Uterus (tissue), 4 donors: Measurements from ENCODE around the gene CMKLR1. TPM values are rescaled to one million over a fixed set of nuclear protein-coding genes. Genes with fewer than 3 reads are reported as not detected.

Source experiments
- DNase-seq, 2 donors: peaks; one replicate each; pipeline ENCODE4 v3.0.0-alpha.2; 2019 to 2020
- H3K27ac ChIP-seq, 2 donors: fragments of 200-600 bp; sonication (generic); 1 replicate in 1 of 2; 2 replicates in 1 of 2; pipeline ENCODE4 v1.5.1; 2016 to 2018
- H3K27me3 ChIP-seq, 2 donors: fragments of 200-600 bp; sonication (generic); one replicate each; pipeline ENCODE4 v1.5.1; 2018 to 2019; ENCODE audit warnings: control low read depth in 1 of 2
- H3K36me3 ChIP-seq, 2 donors: fragments of 200-600 bp; sonication (generic); one replicate each; pipeline ENCODE4 v1.5.1; 2019; ENCODE audit warnings: control low read depth in 1 of 2
- H3K4me1 ChIP-seq, 2 donors: fragments of 200-600 bp; sonication (generic); one replicate each; pipeline ENCODE4 v1.5.1; 2018 to 2019; ENCODE audit warnings: control low read depth in 1 of 2
- H3K4me3 ChIP-seq, 2 donors: fragments of 200-600 bp; sonication (generic); 1 replicate in 1 of 2; 2 replicates in 1 of 2; pipeline ENCODE4 v1.5.1; 2018 to 2019; ENCODE audit warnings: mild to moderate bottlenecking in 1 of 2
- H3K9me3 ChIP-seq, 2 donors: fragments of 200-600 bp; sonication (generic); one replicate each; pipeline ENCODE4 v1.5.1; 2019; ENCODE audit warnings: control low read depth in 1 of 2
- CTCF ChIP-seq, 4 experiments: fragments of 200-600 bp in 2 of 4; fragments of 450-650 bp in 2 of 4; sonication (generic) in 2 of 4; IDR thresholded peaks; one replicate each; pipeline ENCODE4 v1.5.1; 2016 to 2019; ENCODE audit warnings: antibody characterized with exemption in 4 of 4, mild to moderate bottlenecking in 2 of 4, moderate library complexity in 1 of 4
- POLR2A ChIP-seq, 2 donors: fragments of 450-650 bp; IDR thresholded peaks; one replicate each; pipeline ENCODE4 v1.6.1; 2016; ENCODE audit warnings: antibody characterized with exemption in 2 of 2, mild to moderate bottlenecking in 1 of 2, moderate library complexity in 1 of 2
- intact Hi-C: fragments of 100-400 bp; cut with DNase I; formaldehyde crosslinking; loops from one replicate; pipeline ENCODE4 v1.15.1; 2023; ENCODE audit warnings: low total_unique reads
- total RNA-seq, 4 donors: library from RNA; depleted of rRNA in 3 of 4; stranded (reverse); fragments of >200 nt in 3 of 4; gene quantifications; one replicate each; pipeline versions ENCODE4 v1.1.0 to v1.2.4, GENCODE V29; 2014 to 2023
- donor health status: DM: yes; HTN: yes; CAD: no.

Gene CMKLR1
- total RNA-seq, 4 donors from 2014 or later = 8.2 to 27.1 (median 11.5) TPM

GRCh38 chr12:108311605-108312004, 27.5 kb downstream of the CMKLR1 start:
- Histone ChIP-seq H3K27me3 (no peaks in the 10 kb centered on the region), H3K36me3 (no peaks in the 10 kb centered on the region), H3K9me3 (no peaks in the 10 kb centered on the region), H3K4me1 (peaks cover 0 to 23% of the 10 kb centered on the region in 2 donors), H3K27ac (peak overlapping the region; percentile 63 to 69), H3K4me3 (no peak overlapping the region)
- DNase-seq = no peak
- intact Hi-C loops = no loop called here
- no peak for TF ChIP-seq CTCF (IDR thresholded peaks at IDR 0.05)
- no peak for TF ChIP-seq POLR2A (IDR thresholded peaks at IDR 0.05)

GRCh38 chr12:108310489-108310888, 28.6 kb downstream of the CMKLR1 start:
- intact Hi-C loops = no loop called here
- H3K4me1 ChIP-seq = peaks cover 0 to 29% of the 10 kb centered on the region in 2 donors
- peak overlapping the region in 1 of 2 donors; percentile 6 for H3K27ac ChIP-seq
- H3K36me3 ChIP-seq = no peaks in the 10 kb centered on the region
- no peaks in the 10 kb centered on the region for H3K9me3 ChIP-seq
- no peak for TF ChIP-seq CTCF (IDR thresholded peaks at IDR 0.05)
- TF ChIP-seq POLR2A (IDR thresholded peaks at IDR 0.05) = no peak
- no peaks in the 10 kb centered on the region for H3K27me3 ChIP-seq
- DNase-seq = peak in 1 of 2 donors; percentile 51
- H3K4me3 ChIP-seq = no peak overlapping the region

- Histone ChIP-seq H3K36me3 (no peaks in the 10 kb centered on the region), H3K27me3 (no peaks in the 10 kb centered on the region), H3K4me1 (peaks cover 2 to 34% of the 10 kb centered on the region in 2 donors), H3K9me3 (no peaks in the 10 kb centered on the region), H3K4me3 (no peak overlapping the region), H3K27ac (no peak overlapping the region)
- TF ChIP-seq CTCF (IDR thresholded peaks at IDR 0.05) (no peak), POLR2A (IDR thresholded peaks at IDR 0.05) (no peak)
- intact Hi-C loops = no loop called here
- DNase-seq = no peak
These were observed 29.3 kb downstream of the CMKLR1 start for GRCh38 chr12:108309674-108310312.

GRCh38 chr12:108308395-108309085, 30.6 kb downstream of the CMKLR1 start:
- Histone ChIP-seq H3K27ac (peak overlapping the region; percentile 53 to 90), H3K9me3 (no peaks in the 10 kb centered on the region), H3K4me1 (peaks cover 3 to 34% of the 10 kb centered on the region in 2 donors), H3K36me3 (no peaks in the 10 kb centered on the region), H3K4me3 (no peak overlapping the region), H3K27me3 (no peaks in the 10 kb centered on the region)
- DNase-seq = no peak
- intact Hi-C loops = no loop called here
- TF ChIP-seq CTCF (IDR thresholded peaks at IDR 0.05) (no peak), POLR2A (IDR thresholded peaks at IDR 0.05) (no peak)

GRCh38 chr12:108307006-108307405, 32.1 kb downstream of the CMKLR1 start:
- no peaks in the 10 kb centered on the region for H3K9me3 ChIP-seq

More at GRCh38 chr12:108307006-108307405, 32.1 kb downstream of the CMKLR1 start:
- peak overlapping the region; percentile 84 to 90 for H3K27ac ChIP-seq
- peaks cover 3 to 20% of the 10 kb centered on the region in 2 donors for H3K4me1 ChIP-seq
- DNase-seq = no peak
- no peaks in the 10 kb centered on the region for H3K36me3 ChIP-seq
- intact Hi-C loops = no loop called here
- H3K27me3 ChIP-seq = no peaks in the 10 kb centered on the region
- no peak for TF ChIP-seq CTCF (IDR thresholded peaks at IDR 0.05)
- no peak for TF ChIP-seq POLR2A (IDR thresholded peaks at IDR 0.05)
- no peak overlapping the region for H3K4me3 ChIP-seq
